NCI-H2227 (cell line): ENCODE data around the gene SLX4IP.
A peak's percentile ranks its signal among the peaks of the same experiment; 100 is the strongest.

ENCODE experiments used
- DNase-seq: peaks from one replicate; lab custom pipeline; 2025; ENCODE audit not compliant: unreplicated experiment; lab: John Stamatoyannopoulos, UW

The SLX4IP gene

DNA sequence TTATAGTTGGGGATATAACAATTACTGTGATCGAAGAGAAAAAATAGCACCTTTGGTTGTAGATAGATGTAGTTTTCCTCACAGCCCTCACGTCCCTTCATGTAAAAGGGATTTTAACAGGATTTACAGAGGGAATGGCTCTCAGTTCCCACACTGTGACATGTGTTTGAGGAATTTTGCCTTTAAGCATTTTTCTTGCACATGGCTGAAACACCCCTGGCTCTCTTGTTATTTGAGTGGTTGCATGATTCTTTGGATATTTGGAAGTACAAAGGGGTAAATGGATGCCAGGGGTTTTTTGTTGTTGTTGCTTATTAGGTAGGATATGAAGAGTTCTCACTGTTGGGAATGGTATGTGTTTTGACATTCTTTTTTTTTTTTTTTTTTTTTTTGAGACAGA lies 190.5 kb downstream of the SLX4IP start:
- DNase-seq = no peak

DNA sequence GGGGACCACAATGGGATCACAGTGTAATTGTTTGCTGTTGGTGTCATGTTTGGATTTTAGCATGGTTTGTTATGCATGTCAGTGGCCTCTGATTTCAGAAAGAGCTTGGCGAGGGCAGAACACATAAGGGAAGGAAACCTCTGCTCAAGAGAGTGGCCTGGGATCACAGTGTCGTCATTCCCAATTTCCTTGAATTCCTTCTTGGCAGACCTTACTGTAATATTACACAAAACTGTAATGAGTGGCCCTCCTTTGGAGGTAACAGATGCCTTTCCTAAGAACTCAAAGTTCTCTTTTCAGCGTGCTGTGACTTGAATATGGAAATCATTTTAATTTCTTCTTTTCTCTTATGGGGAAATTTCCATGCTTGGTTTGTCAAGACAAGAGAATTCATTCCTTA lies 191.8 kb downstream of the SLX4IP start:
- DNase-seq = no peak

DNA sequence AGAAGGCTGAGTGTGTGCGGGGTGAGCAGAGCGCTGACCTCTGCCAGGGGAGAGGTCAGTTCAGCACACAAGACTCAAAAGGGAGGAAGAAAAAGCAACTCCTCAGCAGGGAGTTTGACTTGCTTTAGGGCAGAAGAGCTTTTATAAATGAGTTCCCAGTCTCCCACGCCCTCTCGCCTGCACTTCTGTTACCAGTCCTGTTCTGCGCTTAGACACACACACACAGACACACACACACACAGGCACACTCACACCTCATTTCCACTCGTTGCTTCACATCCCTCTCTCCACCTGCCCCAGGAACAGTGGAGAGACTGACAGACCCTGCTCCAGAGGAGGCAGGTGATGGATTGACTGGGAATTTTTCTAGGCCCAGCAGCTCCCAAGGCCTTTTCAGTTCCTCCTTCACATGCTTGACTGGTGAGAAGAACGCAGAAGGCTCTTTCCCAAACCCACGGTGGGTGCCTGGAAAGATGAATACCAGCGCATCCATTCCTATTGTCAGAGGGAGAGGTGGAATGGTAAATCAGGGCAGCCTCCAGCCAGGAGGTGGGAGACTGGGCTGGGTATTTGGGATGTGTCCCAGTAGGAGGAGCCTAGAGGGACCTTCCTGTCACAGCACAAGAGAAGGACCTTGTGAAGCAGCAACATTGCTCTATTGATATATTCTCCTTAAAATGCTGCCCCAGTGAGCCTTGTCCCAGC lies 195.0 kb downstream of the SLX4IP start:
- DNase-seq = no peak

DNA sequence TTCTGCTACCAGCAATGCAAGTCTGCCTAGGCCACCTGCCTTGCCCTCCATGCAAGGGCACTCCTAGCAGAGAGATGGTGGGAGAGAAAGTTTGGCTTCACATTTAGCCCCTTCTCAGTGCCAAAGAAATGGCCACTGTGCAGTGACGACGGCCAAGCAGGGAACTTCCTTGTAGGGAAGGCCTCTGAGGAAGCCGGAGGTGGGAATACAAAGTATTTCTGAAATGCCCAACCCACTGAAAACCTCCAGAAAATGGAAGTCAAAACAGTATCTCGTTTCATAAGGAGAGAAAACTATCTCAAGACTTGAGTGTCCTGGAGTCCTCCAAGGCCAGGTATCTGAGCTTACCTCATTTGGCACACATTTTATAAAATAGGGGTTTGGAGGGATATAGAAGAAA lies 196.0 kb downstream of the SLX4IP start:
- DNase-seq = no peak

DNA sequence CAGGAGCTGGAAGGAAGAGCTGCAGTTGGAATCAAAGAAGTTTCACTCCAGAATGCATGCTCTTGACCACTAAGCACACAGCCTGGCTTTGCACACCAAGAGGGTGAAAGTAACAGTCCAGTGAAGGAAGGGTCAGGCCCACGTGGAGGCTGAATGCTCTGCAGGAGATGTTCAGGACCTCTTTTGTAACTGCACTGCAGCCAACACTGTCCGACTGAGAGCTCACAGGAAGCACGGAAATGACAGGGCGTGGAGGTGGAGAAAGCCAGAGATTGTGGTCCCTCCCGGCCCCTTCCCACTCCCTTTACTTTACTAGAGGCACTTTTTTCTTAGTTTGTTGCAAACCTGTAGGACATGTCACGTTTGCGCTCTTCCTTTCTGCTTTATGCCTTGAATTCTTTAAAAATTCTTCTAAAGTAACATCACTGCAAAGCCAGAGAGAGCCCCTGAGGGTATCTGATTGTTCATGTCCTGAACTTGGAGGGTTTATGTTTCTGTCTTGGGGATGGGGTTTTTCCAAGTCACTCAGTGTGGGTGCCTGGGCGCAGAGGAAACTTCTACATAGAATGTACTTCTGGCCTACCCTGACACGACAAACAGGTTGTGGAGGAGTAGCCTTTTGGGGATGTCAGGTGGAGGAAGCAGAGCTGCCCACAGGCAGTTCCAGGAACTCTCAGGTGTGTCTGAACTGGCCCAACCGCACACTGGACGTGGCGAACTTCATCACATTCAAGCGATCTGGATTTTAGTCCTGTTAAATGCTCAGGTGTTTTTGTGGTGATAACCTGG lies 197.8 kb downstream of the SLX4IP start:
- DNase-seq = no peak

DNA sequence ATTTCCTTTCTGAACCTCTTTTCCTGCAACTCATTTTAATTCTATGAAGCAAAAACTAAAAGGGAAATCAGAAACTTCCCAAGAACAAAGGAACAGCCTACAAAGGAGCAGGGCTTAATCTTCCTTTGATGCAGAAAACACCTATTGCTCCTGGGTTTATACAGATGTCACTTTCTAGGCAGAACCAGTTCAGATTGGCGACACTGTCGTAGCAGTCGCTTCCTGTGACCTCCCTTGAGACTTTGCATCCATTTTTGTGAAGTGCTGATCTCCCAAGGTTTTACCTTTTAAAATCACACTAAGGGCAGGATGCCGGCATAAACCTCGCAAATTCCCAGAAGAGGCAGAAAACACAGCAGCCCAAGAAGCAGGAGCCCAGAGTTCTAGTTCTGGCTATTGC lies 198.6 kb downstream of the SLX4IP start:
- no peak for DNase-seq

DNA sequence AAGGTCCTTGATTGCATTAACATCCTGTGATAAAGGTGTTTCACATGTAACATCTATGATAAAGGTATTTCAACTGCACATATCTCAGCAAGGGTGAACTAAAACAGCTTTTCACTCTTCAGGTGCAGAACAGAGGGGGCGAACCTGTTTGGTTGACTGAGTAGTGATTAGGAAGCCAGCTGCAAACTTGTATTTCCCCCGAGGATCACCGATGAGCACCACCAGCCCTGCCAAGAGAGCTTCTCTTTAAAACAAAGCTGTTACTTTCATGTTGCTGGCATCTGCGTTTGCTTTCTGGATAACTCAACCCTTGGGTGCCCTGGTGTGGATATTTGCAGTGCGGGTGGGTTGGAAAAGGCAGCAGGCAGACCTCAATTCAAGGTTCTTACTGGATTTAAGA lies 199.1 kb downstream of the SLX4IP start:
- DNase-seq = no peak

DNA sequence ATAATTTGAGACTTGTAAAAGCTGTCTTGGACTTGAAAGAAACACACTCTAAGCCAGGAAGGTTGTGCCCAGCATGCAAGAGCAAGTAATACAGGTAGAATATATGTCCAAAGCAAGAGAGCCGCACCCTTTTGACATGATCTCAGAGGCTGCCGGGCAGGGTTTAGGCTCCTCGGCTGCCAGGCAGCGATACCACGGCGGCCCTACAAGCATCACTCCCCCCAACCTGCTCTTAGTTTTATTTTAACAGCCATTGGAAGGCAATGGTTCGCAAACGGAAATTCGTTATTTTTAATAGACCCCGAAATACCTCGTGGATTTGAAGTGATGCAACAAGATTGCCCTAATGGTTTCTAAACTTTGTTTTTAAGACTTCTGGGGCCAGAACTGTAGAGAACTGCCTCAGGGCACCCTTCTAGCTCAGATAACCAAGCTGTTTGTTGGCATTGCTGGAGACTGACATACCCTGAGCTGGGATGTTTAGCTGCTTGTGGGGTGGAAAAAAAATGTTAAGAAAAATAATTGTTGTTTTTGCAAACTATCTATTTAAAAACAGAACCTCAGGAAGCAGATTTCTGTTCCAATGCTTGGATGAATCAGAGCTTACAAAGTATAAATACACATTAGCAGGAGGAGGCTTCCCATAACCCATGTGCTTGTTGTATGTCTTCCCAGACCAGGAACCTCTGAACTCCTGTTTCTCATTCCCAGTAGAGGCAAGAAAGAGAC lies 199.7 kb downstream of the SLX4IP start:
- no peak for DNase-seq

DNA sequence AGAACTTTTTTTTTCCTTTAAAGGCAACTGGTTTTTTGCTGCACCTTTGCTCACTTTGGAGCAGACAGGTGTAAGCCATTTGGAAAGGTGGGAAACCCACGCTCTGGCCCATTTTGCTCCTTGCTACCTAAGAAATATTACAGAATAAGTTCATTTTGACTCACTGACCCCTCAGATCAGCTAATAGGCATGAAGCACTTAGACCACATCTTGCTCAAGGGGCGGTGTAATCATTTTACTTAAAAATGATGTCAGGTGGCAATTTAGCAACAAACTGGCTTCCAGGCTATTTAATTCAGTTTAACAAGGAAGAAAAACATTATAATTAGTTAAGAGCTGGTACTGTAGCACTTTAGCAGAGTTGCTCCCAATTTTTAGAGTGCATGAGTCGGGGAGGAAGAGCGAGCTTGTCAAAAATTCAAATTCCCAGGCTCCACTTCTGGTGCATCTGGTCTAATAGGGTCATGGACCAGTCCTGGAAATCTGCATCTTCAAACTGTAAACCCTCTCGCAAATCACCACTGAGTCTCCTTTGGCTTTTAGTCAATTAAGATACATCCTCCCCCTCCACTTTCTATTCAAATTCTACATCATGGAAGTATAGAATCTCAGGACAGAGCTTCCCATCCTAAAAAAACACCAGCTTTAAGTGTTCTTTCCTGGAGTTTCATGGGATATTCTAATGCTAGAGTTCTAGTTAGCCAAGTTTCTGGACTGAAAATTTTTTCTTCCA lies 200.5 kb downstream of the SLX4IP start:
- peak; percentile 18 for DNase-seq

DNA sequence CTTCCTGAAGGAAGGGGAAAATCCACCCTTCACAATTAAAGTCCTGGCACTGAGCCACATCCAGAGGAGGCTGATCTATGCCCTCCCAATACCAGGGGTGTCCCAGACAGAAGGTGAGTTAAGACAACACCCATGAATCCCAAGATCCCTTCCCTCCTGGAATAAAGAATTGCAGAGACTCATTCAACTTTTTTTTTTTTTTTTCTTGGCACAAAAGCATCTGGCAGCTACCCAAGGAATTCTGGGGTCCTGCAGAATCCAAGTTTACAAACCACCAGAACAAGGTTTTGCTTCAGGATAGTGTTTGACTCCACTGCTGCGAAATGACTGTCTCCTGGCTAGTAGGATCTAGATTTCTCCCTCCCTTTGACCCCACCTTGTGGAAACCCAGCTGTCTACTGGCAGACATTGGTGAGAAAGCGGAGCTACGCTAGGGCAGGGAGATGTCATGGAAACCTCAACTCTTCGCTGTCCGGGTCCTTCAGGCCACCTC lies 201.3 kb downstream of the SLX4IP start:
- DNase-seq = no peak

DNA sequence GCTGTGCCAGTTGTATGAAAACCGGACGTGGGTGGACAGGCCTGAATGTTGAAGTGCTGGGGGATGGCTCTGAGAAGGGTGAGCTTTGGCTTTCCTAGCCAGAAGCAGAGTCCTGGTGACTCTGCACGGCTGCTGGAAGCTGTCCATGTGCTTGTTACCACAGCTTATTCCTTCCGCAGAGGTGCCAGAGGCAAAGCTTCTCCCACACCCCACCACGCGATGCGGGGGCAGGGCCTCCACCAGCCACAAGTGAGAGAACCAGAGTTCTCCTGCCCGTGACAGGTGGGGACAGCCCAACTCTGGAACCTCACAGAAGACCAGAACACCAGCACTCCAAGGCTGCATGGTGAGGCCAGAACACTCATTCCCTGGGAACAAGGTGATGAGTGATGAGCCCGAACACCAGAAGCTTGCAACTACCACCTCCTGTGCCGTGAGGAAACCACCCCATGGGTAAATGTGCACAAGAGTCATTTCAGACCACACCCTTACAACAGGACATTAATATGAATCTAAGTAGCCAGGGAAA lies 202.0 kb downstream of the SLX4IP start:
- no peak for DNase-seq

DNA sequence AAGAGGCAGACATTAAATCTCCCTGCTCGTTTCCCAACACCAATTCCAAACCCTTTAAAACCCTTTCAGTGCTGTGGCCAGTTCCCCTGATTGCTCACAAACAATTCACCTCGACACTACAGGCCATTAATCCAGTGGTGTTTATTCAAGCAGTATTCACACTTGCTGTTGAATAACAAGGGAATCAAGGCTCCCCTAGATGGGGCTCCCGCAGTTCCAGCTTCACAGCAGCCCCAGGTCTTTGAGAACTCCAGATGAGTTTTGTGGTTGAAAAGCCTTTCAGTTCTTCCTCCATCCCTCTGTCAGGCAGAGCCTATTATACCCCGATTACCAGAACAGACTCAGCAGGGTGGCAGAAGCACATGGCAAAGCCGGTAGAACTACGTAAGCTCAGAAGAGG lies 202.5 kb downstream of the SLX4IP start:
- no peak for DNase-seq

DNA sequence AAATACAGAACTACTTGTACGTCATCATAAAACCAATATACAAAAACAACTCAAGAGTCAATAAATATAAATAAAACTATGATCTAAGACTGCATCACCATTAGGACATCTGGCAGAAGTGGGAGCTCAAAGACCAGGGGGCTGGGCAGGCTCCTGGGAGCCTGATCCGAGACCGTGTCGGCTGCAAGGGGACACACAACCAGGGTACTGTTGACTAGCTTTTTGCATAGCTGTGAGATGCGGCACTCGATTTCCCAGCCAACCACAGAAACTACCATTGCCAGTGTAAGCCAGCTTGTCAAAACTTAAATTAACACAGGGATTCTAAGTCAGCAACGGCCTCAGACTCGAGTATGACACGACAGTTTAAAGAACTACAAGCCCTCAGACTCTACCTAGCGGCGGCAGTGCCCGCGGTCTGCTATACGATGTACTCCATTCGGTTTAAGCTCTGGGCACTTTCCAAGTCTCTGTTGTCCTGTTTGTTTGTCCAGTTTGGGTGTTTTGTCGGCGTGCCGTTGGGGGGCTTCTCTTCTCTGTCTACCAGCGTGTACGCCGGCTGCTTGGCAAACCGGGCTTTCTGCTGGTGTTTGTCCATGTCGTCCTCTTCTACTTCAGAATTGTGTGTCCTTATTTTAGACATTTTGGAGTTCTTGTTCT lies 204.1 kb downstream of the SLX4IP start:
- no peak for DNase-seq

DNA sequence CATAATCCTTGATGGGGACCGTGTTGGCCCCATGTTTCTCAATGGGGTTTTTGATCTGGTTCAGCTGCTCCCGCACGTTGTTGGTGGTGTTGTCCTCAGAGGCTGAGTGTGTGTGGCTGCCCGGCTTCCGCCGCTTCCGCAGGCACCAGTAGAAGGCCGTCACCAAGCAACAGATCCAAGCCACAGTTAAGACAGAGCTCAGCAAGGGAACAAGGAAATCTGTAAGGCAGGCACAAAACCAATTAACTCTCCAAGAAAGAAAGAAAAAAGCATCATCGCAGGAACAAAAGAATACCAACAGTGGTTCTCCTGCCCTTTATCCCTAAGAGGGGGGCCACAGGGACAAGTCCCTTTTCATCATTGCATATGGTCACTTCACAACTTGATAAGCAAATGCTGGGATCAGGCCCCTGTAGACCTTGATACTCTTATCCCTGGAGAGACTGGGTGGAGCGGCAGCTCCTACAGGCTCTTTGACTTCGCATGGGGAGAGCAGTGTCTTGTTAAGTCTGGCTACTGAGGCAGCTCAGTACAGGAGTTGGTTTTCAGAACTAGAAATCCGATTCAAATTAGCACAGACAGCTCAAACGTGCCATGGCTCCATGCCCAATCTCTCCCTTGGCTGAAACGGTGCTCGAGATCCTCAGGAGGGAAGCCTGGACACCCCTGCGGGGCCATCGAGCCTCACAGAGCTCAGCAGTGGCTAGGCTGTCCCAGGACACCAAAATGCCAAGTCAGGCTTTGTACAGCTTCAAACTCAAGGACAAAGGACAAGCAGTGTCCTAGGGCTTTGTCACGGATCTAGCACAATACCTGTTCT lies 204.8 kb downstream of the SLX4IP start:
- no peak for DNase-seq

DNA sequence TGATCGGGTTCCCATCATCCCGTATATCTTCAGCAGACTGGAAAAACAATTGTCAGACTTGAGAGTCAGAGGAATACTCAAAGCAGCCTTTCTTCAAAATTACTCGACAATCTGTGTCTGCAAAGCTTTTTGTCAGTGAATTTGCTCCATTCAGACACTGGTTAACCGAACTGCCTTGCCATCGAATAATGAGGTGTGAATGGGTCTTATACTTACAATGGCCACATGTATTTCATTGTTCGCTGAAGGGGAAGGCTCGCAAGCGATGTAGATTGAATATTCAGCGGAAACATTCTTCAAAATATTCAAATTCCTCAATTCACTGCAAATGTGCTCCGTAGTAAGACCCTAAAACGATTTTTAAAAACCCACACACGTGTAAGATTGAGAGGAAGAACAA lies 205.8 kb downstream of the SLX4IP start:
- no peak for DNase-seq

DNA sequence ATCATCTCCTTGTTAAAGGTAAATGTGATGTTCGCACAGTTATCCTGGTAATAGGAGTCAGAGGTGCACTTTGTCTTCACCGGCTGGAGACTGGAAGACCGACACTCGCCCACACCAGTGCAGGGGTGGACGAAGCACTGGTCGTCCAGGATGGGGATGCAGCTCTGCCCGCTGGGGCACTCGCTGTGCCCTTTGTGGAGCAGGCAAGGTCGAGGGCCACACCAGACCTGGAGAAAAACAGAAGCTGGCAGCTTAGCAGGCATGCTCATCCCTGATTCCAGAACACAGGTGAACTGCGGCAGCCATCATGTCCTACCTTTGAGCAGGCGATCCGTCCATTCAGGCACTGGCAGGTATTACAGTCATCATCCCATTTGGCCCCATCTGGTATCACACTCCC lies 206.4 kb downstream of the SLX4IP start:
- no peak for DNase-seq

DNA sequence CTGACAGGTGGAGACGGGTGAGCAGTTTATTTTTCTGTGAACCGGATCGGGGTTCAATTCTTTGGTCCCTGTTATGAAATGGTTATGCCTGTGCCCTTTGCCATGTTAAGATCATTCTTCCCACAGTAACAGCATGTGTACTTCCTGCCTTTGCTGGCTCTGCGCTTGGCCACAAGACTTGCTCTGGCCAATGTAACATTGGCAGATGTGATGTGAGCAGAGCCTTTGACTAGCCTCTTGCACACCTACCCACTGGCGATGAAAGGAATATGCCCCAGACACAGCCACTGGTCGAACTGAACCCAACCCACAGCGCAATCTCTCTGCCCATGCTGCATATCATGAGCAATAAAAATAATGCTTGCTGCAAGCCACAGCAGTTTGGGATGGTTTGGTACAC lies 206.8 kb downstream of the SLX4IP start:
- DNase-seq = no peak

DNA sequence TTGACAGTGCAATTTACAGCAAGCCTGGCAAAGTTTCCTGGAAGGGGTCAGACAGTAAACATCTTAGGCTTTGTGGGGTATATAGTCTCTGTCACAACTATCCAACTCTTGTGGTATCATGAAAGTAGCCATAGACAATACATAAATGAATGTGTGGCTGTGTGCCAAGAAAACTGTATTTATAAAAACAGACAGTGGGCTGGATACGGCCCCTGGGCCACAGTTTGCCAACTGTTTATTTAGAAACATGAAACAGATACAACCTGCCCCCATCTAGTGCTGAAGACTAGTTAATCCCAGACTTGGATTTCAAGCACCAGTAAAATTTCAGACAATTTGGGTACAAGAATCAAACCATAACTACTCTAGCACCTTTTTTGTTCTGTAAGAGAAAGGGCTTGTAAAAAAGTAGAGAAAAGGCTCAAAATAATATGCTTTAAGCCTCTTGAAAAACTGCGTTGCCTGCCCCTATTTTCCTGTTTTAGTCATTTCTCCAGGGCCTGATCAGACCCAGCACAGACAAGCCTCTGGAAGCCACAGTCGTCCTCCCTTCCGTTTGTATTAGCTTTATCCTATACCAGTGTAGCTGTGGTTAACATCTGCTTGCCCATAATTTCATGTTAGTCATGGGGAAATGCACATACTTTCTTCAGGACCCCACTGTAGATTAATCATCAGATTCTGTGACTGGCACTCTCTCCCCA lies 207.9 kb downstream of the SLX4IP start:
- DNase-seq = no peak

DNA sequence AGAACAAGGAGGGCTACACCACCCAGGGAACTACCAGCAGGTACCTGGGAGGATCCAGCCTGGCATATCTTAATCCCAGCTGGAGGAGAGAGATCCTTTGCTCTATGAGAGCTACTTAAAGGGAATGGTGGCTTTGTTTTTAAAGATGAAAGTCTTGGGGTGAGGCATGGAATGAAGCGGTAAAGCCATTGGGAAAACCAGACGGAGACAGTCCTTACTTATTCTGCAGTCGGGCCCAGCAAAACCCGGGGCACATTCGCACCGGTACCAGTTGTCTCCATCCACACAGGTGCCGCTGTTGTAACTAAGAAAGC lies 208.4 kb downstream of the SLX4IP start:
- no peak for DNase-seq
